UCSD-AML1 (cell line): ENCODE measurements around the gene SLC35A2.

Source experiments
- DNase-seq: peaks from one replicate; lab custom pipeline; 2025; ENCODE audit not compliant: unreplicated experiment; lab: John Stamatoyannopoulos, UW

SLC35A2 gene

DNA sequence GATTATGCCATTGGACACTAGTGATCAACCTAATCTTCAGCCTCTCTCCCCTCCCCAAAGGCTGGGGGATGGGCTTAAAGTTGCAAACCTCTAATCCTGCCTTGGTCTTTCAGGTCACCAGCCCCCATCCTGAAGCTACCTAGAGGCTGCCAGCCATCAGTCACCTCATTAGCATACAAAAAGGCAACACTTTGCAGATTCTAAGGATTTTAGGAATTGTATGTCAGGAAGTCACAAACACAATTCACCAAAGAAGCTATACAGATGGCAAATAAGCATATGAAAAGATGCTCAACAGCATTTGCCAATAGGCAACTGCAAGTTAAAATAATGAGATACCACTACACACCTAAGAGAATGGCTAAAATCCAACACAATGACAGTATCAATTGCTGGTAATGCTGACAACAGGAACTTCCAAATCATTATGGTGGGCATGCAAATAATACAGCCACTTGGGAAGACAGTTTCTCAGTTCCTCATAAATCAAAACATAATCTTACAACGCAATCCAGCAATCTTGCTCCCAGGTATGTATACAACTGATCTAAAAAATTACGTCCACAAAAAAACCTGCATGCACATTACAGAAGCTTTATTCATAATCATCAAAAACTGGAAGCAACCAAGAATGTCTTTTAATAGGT is 16.4 kb upstream of the SLC35A2 start:
- DNase-seq = no peak

- no peak for DNase-seq
Observed at GRCh38 chrX:48927123-48927522, 15.7 kb upstream of the SLC35A2 start.

DNA sequence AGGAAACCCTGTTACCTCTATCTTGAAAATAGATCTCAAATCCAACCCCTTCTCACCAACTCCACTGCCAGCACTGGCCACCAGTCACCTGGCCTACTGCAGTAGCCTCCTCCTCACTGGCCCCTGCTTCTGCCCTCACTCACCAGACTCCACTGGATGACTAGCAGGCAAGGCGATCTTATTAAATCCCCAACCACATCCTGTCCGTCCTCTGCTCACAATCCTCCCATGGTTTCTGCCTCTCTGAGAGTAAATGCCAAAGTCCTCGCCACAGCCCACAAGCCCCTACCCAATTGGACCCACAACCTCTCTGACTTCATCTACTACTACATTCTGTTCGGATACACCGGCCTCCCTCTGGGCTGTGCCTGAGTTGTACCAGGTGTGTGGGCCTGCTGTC is 12.8 kb upstream of the SLC35A2 start:
- no peak for DNase-seq

GRCh38 chrX:48923771-48924170 is 12.3 kb upstream of the SLC35A2 start:
- DNase-seq = no peak

GRCh38 chrX:48920718-48921104 is 9.3 kb upstream of the SLC35A2 start:
- no peak for DNase-seq

DNA sequence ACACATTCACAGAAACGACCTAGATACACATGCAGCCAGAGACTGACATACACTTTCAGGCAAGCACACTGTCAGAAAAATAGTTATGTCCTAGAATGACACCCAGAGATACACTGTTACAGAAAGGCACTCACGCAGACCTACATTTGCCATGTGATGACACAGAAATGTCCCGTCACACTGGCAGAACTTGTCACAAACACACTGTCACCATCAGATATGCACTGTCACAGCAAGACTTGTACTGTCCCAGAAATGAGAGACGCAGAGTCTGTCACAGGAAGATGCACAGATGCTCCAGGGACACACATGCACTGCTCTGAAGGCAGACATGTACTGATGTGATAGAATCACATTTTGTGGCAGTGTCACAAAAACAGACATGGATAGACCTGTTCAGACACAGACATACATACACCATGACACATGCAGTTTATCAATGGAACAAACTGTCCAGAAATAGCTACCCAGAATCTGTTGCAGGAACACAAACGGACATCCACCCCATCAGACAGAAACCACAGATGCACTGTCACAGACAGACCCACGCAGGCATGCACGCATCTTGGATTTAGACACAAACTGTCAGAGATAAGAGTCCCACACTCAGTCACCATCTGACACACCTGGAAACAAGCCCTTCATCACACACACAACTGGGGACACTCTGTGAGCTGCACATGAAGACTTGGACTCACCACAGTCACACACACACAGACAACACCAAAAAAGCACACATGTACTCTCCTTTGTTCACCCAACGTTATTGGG is 8.7 kb upstream of the SLC35A2 start:
- DNase-seq = no peak

- no peak for DNase-seq
Observed at GRCh38 chrX:48919360-48919841, 8.0 kb upstream of the SLC35A2 start.

DNA sequence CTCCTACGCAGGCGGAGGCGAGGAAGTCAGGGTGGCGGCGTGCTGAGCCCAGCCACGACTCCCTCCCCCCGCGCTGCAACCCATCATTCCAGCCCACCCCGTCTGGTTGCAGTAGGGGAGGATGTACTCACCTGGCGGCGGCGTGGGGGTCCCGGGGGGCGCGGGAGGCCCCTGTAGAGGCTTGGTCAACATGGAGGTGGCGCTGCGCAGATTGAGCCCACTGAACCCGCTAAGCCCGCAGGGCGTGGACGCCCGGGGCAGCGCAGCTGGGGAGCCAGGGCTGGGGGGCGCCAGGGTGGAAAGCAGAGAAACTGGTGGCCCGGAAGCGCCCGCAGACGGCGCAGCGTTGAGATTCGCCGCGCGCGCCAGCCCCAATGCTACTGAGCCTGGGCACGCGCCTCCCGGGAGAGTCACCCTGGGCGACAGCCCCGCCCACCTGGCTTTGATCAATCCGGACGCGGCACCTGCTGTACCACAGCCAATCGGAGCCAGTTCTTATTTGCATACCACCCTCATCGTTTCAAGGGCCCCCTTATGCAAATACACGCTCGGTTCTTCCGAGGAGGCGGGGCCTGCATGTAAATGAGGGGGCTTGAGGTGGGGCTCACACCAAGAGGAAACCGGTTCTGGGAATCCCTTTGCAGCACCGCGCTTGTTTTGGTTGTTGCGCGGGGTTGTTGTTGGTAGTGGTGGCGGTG is 7.3 kb upstream of the SLC35A2 start, which contains the start of gene PIM2:
TSS of gene PIM2 (minus strand) at position 382 of the 698 bp plus-strand sequence. CDS start at position 192, 190 bp downstream.
- peak; percentile 86 for DNase-seq

DNA sequence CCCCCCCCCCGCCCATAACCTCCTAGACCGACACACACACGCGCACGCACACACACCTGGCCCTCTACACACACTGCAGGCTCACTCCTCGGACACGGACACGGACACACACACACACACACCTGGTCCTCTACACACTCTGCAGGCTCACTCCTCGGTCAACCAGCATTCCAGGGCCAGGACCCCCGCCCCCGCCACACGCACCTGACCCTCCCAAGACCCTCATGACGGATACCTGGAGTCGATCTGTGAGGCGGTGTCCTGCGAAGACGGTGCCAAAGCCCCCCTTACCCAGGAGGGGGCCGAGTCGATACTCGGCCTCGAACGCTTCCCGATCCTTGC is 6.8 kb upstream of the SLC35A2 start:
- no peak for DNase-seq

GRCh38 chrX:48917139-48918001 is 5.9 kb upstream of the SLC35A2 start:
- DNase-seq = peak; percentile 89

DNA sequence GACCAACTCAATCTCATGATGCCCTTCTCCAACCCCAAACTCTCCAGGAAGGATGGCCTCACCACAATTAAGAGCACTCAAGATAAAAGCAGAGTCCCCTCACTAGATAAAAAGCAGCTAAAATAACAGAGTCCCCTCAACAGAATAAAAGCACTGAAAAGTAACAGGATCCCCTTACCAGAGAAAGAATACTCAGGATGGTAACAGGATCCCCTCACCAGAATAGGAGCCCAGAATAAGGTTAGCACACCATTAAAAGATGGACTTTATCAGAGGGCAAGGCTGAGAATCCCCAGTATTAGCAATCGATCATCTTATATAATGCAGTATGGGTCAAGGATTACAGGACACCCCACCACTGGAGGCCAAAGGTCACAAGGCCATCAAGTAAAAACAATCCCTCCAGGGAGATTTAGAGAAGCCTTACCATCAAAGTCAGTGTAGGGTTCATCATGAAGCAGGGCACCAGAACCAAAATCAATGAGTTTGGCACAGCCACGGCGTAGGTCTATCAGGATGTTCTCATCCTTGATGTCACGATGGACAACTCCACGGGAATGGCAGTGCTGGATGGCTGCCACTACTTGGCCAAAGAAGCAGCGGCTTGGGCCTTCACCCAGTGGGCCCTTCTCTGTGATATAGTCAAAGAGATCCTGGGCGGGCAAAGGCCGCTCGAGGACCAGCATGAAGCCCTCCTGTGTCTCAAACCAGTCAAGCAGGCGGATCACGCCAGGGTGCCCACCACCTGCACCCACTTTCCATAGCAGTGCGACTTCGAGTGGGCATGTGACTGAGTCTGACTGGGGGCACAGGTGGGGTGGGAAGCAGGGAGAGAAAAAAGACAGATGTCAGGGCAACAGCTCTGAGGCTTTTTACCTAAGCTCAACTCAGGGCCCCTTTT is 3.4 kb upstream of the SLC35A2 start:
- no peak for DNase-seq

GRCh38 chrX:48913605-48914366 is 2.3 kb upstream of the SLC35A2 start:
- no peak for DNase-seq

GRCh38 chrX:48910926-48911411 is 477 bp downstream of the SLC35A2 start:
- DNase-seq = no peak

DNA sequence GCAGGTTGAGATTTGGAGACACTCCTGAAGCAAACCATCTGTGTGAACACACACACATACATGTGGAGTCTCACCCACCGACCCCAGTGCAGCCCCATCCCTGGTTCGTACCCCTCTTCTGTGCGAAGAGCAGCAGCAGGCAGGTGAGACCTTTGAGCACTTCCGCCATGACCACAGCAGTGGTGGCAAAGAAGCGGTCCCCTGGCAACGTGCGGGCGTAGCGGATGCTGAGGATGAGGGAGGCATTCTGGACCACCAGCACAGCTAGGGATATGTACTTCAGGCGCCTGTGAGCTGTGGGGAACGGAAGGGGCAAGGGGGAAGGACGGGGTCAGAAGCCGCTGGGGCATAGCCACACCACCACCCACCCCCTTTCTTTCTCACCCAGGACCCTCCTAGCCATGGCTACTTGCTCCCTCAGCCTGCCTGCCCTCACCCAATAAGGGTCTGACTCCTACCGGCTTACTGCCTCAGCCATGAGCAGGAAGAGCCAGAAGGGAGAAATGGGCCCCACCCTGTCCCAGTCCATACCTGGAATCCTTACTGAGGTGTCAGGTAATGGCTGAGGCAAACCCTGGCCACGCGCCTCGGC is 1.6 kb downstream of the SLC35A2 start:
- no peak for DNase-seq

DNA sequence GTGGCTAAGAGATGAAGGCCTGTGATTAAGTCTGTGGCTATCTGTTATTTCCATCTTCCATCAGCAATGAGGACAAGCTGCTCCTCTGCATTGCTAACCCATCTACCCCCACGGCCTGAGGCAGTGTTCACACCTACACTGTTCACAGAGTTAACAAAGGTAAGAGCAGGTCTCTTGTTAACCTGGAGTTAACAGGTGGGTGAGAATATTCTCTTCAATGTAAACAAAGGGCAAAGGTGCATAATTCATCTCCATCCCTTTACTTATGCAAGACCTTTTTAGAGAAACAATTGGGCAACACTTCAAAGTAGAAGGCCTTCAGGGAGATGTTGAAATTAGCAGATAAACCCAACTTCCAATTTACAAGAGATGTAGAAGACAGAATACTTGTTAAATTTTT is 2.8 kb downstream of the SLC35A2 start:
- DNase-seq = no peak

GRCh38 chrX:48905090-48905790 is 6.2 kb downstream of the SLC35A2 start:
- no peak for DNase-seq

DNA sequence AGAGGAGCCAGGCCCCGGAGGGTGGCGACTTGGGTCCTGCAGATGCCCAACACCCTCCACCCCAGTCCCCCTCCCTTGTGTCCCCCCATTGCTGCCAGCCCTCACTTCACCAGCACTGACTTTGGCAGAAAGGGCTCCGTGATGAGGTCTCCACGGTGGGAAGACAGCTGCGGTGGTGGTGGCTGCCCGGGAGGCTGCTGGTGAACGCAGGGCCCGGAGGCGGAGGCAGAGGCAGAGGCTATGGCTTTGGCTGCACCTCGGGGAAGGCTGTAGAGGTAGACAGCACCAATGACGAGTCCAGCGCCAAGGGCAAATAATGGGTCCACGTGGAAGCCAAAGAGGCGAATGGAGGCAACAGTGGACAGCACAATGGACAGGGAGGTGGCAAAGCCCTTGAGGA is 6.8 kb downstream of the SLC35A2 start:
- DNase-seq = no peak

GRCh38 chrX:48904180-48904579 is 7.3 kb downstream of the SLC35A2 start:
- no peak for DNase-seq
